Occipital lobe (tissue), 2 donors: ENCODE data around the gene HCRTR2. TPM values are rescaled to one million over a fixed set of nuclear protein-coding genes. Genes with fewer than 3 reads are reported as not detected.

ENCODE experiments used
- DNase-seq: peaks from one replicate; lab custom pipeline; 2025; lab: John Stamatoyannopoulos, UW
- total RNA-seq: library from RNA; depleted of rRNA; stranded (reverse); fragments of >200 nt; gene quantifications from one replicate; pipeline ENCODE4 v1.2.3, GENCODE V29; 2014

Gene HCRTR2
- total RNA-seq, 1 donor from 2014 or later, result 14.3 TPM

- DNase-seq, result no peak
Observed at GRCh38 chr6:55320696-55321086, 146.4 kb downstream of the HCRTR2 start.

GRCh38 chr6:55327169-55327568, 152.9 kb downstream of the HCRTR2 start, which contains the start of gene GFRAL:
GFRAL (plus strand) TSS chr6:55327469; CDS start chr6:55327555, 86 bp downstream.
- no peak for DNase-seq

Other genes starting within 250 kb of the HCRTR2 start
- not detected for gene GFRAL, start 153.0 kb downstream of the HCRTR2 start, total RNA-seq